ENCODE results near the gene RIPPLY2.

Gene RIPPLY2

GRCh38 chr6:83905648-83906047, 52.5 kb downstream of the RIPPLY2 start:
- DNase-seq (ENCODE audit: low spot score) = no peak

All from Ammon's horn (tissue), 1 donor.